GM12865 (cell line): ENCODE data around the gene WBP1L.
"Not testable (repeated sequence)": the region's sequence is repeated elsewhere in the genome, so short reads cannot be mapped to it uniquely, and the experiment has no call there.

Experiments
- DNase-seq: peaks from one replicate; pipeline ENCODE4 v3.0.0; 2010; ENCODE audit warnings: low read depth
- H3K4me3 ChIP-seq: 2 replicates; pipeline ENCODE4 v1.5.1; 2011; ENCODE audit warnings: mild to moderate bottlenecking, low read depth, low read length, control low read depth
- CTCF ChIP-seq: IDR thresholded peaks from 2 replicates; pipeline ENCODE4 v1.5.1; 2011; ENCODE audit warnings: low read length, control low read depth, low read depth, inconsistent platforms; ENCODE audit not compliant: insufficient read depth; ENCODE audit errors: missing control alignments

WBP1L gene

GRCh38 chr10:102827597-102827975 is 83.8 kb downstream of the WBP1L start:
- no peak overlapping the region for H3K4me3 ChIP-seq
- no peak for TF ChIP-seq CTCF
- DNase-seq, result no peak

DNA sequence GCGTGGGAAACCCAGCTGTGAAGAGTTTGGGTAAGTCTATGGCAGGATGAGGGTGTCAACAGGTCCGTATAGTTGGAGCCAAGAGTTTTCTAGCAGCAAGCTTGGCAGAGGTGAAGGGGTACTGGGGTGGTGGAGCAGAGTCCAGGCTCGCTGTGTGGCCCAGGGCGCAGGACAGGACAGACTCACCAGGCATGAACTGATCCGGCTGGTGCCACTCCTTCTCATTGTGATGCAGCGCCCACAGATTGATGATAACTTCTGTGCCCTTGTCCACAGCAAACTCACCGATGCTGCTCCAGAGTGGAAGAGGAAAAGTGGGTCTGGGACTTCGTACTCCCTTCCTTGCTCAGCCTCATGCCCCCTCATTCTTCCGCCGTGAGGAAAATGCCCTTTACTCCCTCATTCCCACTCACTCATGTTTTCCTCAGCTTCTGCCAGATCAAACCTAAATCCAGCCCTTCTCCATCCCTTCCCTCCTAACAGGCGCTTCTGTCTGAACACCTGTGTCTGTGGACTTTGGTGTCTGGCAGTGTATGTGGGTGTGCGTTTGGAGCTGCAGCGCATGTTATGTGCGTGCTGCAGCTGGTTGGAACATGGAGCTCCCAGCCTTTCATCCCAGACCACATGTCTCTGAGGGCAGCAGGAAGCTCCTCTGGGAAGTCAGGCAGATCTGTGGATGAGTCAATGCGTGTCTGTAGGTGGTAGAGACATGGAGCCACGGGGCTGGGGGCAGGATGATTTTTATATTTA is 87.7 kb downstream of the WBP1L start:
- DNase-seq, result no peak

DNA sequence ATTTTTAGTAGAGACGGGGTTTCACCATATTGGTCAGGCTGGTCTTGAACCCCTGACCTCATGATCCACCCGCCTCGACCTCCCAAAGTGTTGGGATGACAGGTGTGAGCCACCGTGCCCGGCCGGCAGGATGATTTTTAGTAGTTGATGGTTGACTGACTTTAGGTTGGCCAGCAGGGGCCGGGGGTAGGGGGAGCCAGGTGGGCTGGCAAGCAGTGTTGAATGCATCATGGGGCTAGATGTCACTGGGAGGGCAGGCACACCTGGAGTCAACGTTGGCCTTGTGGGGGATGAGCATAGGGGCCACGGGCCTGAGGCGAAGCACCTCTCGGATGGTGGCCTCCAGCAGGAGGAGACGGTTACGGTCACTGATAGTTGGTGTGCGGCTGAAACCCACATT is 88.5 kb downstream of the WBP1L start:
- TF ChIP-seq CTCF, result no peak
- DNase-seq, result no peak
- H3K4me3 ChIP-seq, result no peak overlapping the region

More for the DNA sequence above, 87.7 kb downstream of the WBP1L start:
- no peak for TF ChIP-seq CTCF
- no peak overlapping the region for H3K4me3 ChIP-seq

- H3K4me3 ChIP-seq, result no peak overlapping the region
- TF ChIP-seq CTCF, result no peak
- DNase-seq, result no peak
Measured at GRCh38 chr10:102832987-102833386, 89.2 kb downstream of the WBP1L start.

GRCh38 chr10:102834143-102834542 is 90.4 kb downstream of the WBP1L start:
- no peak for TF ChIP-seq CTCF
- no peak for DNase-seq
- no peak overlapping the region for H3K4me3 ChIP-seq

DNA sequence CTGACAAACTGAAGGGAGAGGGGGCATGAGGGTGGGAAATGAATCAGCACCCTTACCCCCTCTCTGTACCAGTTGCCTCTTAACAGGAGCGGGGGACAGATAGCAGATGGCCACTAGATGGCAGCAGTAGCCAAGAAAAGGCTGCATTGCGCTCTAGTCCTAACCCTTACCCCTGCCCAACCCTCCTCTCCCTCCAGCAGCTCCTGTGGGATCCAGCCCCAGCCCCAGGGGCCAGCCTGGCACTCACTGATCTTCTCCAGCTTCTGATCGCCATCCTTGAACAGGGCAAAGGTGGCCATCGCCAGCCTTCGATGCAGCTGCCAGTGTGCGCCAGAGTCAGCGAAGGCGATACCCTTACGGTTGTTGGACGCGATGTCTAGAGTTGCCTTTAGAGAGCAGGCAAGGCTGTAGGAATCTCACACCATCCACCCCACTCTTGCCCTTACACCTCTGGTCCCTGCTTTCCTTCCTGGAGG is 91.3 kb downstream of the WBP1L start:
- peak; percentile 81 for DNase-seq
- no peak overlapping the region for H3K4me3 ChIP-seq
- peak; percentile 86 for TF ChIP-seq CTCF

DNA sequence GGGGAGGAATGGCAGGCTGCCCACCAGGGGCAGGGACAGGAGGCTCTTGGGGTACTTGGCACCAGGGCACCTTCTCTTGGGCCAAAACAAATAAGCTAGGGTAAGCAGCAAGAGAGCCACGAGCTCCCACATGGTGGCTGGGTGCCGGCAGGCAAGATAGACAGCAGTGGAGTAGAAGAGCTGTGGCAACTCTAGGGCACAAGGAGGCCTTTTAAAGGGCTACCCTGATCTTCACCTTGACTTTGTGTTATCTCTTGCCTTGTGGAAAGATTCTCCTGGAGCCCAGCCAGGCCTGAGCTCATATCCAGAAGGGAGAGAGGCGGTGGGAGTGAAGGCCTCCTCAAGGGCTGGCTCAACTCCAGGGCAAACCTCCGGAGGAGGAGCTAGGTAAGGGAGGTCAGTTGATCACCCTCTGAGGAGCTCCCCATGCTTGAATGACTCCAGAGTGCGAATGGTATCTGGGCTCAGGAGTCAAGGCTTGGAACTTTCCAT is 93.5 kb downstream of the WBP1L start, which contains the start of gene CYP17A1:
Gene CYP17A1 (minus strand): TSS at position 184 of the 492 bp plus-strand sequence. CDS start 52 bp downstream, at position 132.
- H3K4me3 ChIP-seq, result no peak within 1 kb of the TSS
- TF ChIP-seq CTCF, result no peak
- DNase-seq, result no peak

DNA sequence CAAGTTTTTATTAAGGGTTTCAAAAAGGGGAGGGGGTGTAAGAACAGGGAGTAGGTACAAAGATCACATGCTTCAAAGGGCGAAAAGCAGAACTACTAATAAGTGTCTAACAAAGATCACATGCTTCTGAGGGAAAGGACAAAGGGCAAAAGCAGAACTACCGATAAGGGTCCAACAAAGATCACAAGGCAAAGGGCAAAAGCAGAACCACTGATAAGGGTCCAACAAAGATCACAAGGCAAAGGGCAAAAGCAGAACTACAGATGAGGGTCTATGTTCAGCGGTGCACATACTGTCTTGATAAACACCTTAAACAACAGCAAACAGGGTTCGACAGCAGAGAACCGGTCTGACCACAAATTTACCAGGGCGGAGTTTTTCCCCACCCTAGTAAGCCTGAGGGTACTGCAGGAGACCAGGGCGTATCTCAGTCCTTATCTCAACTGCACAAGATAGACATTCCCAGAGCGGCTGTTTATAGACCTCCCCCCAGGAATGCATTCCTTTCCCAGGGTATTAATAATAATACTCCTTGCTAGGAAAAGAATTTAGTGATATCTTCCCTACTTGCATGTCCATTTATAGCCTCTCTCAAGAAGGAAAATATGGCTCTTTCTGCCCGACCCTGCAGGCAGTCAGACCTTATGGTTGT is 94.7 kb downstream of the WBP1L start:
- not testable (repeated sequence) for DNase-seq, H3K4me3 ChIP-seq
